NCI-H1436 (cell line): ENCODE measurements around the gene AEBP2.
"Not testable (repeated sequence)": the region's sequence is repeated elsewhere in the genome, so short reads cannot be mapped to it uniquely, and the experiment has no call there.

Source experiments
- DNase-seq: peaks from one replicate; lab custom pipeline; 2025; lab: John Stamatoyannopoulos, UW

Gene AEBP2

DNA sequence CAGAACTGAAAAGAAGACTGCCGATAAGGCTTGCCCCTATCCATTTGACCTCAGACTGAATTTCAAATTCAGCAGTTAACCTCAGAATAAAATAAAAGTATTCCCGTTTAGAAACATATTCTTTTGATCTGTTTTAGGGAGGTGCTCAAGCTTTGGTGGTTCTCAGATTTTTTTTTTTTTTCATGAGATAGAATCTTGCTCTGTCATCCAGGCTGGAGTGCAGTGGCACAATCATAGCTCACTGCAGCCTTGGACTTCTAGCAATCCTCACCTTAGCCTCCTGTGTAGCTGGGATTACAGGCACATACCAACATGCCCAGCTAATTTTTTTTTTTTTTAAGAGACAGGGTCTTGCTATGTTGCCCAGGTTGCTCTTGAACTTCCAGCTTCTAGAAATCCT is 15.5 kb downstream of the AEBP2 start:
- no peak for DNase-seq

DNA sequence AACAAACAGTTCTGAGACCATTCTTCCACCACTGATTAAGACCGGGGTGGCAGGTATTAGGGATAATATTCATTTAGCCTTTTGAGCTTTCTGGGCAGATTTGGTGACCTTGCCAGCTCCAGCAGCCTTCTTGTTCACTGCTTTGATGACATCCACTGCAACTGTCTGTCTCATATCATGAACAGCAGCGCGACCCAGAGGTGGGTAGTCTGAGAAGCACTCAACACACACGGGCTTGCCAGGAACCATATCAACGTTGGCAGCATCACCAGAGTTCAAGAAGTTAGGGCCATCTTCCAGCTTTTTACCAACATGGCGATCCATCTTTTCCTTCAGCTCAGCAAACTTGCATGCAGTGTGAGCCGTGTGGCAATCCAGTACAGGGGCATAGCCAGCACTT is 16.9 kb downstream of the AEBP2 start:
- no peak for DNase-seq

GRCh38 chr12:19457561-19457960 is 18.3 kb downstream of the AEBP2 start:
- no peak for DNase-seq

DNA sequence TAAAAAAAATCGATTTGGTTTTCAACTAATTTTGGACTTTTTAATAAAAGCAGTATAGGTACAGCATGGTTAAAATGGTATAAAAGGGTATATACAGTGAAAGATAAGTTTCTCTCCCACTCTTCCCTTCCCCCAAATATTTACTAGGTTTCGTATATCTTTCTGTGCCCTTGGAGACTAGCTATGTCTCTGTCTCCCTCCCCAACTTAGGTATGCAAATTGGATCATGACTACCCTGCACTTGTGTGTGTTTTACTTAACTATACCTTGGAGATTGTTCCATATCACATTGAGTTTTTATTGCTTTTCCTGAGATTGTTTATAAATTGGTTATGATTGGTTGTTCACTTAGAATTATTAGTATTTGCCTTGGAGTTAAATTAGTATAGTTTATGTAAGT is 19.4 kb downstream of the AEBP2 start:
- DNase-seq, result no peak

DNA sequence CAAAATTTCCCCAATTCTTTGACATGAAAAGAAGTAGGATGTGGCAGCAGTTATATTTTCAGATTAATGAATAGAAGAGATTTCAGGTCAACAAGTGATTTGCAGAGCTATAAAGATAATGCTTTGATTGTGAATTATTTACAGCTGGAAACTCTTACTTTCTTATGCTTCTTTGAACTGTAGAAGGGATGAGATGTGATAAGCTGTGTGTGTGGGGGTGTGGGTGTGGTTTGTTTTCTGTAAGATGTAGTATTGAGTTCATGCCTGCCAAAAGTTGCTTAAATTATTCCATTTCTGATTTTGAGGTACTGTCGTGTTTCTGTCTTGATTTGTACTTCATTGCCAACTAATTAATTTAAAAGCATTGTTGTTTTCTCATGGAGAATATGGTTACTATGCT is 22.7 kb downstream of the AEBP2 start:
- no peak for DNase-seq

GRCh38 chr12:19462406-19462805 is 23.1 kb downstream of the AEBP2 start:
- DNase-seq, result peak; percentile 4

GRCh38 chr12:19464192-19464580 is 24.9 kb downstream of the AEBP2 start:
- DNase-seq, result no peak

DNA sequence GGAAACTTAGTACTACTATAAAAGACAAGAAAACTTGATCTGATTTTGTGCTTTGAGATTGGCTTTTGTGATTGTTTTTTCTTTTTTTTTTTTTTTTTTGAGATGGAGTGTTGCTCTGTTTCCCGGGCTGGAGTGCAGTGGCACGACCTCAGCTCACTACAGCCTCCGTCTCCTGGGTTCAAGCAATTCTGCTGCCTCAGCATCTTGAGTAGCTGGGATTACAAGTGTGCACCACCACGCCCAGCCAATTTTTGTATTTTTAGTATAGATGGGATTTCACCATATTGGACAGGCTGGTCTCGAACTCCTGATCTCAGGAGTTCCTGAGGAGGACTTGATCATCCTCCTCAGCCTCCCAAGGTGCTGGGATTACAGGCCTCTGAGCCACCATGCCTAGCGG is 26.4 kb downstream of the AEBP2 start:
- no peak for DNase-seq

GRCh38 chr12:19474147-19474546 is 34.9 kb downstream of the AEBP2 start:
- DNase-seq, result no peak

- not testable (repeated sequence) for DNase-seq
These were observed 36.7 kb downstream of the AEBP2 start for GRCh38 chr12:19475884-19476505.

DNA sequence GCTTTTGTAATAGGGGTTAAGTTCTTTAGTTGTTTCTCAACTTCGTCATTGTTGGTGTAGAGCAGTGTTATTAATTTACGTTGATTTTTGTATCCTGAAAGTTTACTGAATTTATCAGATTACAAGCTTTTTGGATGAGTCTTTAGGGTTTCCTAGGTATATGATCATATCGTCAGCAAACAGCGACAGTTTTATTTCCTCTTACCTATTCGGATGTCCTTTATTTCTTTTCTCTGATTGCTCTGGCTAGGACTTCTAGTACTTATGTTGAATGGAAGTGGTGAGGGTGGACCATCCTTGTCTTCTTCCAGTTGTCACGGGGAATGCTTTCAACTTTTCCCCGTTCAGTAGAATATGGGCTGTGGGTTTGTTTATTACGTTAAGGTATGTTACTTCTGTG is 37.8 kb downstream of the AEBP2 start:
- DNase-seq, result no peak

GRCh38 chr12:19480459-19480858 is 41.2 kb downstream of the AEBP2 start:
- DNase-seq, result no peak

DNA sequence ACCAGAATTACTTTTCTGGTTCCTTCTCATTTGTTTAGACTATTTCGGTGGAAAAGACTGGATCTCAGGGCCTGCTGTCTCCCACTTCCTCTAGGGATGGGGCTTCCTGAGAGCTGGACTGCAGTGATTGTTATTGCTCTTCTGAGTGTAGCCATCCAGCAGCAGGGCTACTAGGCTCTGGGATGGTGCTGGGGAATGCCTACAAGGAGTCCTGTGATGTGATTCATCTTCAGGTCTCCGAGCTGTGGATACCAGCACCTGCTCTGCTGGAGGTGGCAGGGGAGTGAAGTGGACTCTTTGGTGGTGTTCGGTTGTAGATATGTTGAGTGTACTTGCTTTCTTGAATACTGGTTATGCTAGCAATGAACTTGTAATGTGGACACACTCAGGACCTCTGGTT is 42.7 kb downstream of the AEBP2 start:
- DNase-seq, result no peak

DNA sequence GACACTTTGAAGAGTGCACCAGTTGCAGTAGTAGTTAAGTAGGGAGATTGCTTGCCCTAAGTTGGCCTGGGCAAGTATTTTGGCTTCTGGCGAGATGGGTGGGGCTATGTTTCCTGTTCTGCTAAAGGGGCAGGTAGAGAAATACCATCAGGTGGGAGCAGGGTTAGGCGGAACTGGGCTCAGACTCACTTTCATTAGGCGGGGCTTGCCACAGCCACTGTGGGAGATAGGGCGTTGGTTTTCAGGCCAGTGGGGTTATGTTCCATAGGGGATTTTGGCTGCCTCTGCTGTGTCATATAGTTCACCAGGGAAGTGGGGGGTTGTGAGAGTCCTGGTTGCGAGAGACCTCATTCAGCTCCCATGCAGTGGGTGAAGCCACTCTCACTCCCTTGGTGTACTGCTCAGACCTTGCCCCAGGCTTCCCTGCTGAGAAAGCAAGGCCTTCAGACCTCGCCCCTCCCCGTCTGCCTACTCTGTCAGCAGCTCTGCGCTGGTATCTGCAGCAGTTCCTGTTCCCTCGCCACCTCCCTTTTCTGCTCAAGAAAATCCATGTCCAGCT is 43.3 kb downstream of the AEBP2 start:
- DNase-seq, result no peak

DNA sequence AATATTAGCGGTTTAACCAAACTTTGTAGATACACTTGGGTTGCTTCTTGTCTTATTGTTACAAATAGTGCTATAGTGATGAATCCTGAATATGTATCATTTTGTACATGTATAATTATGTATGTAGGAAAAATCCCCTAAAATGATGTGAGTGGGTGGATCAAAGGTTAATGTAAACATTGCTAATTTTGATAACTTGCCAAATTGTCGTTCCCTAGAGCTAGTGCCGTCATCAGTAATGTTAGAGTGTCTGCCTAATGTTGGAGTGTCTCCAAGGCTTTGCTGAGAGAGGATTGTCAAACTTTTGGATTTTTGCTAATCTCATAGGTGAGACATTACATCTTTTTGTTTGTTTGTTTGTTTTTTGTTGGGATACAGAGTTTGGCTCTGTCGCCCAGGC is 44.4 kb downstream of the AEBP2 start:
- no peak for DNase-seq

GRCh38 chr12:19484738-19485137 is 45.4 kb downstream of the AEBP2 start:
- no peak for DNase-seq

DNA sequence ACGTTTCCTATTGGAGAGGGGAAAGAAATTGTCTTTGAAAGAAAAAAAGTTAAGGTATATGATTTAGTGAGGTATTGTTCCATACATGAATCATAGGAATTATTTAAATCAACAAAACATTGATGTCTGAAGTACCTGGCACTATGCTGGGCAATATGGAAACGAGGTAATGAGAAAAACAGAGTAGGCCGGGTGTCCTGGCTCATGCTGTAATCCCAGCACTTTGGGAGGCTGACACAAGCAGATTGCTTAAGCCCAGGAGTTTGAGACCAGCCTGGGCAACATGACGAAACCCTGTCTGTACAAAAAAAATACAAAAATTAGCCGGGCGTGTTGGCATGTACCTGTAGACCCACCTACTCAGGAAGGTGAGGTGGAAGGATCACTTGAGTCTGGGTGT is 45.9 kb downstream of the AEBP2 start:
- no peak for DNase-seq

GRCh38 chr12:19489168-19489567 is 49.9 kb downstream of the AEBP2 start:
- DNase-seq, result no peak

GRCh38 chr12:19490908-19491307 is 51.6 kb downstream of the AEBP2 start:
- no peak for DNase-seq

DNA sequence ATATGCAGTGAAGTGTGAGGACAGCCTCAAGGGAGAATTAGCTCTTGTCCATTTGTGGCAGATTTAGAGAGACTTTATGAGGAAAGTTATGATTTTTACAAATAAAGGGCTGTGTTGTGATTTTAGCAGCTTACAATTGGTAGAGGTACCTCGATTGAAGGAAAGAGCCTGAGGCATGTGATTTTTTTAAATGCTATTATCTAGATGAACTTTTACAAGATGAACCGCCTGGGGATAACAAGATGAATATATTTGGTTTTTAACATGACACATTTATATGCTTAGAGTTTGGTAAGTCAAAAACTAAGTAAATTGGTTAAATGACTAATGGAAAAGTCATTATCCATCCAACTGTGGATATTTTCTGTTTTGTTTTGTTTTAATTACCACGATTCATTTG is 52.6 kb downstream of the AEBP2 start:
- no peak for DNase-seq

GRCh38 chr12:19496219-19496878 is 57.1 kb downstream of the AEBP2 start:
- DNase-seq, result no peak

GRCh38 chr12:19498099-19498498 is 58.8 kb downstream of the AEBP2 start:
- DNase-seq, result no peak

GRCh38 chr12:19499030-19499429 is 59.7 kb downstream of the AEBP2 start:
- no peak for DNase-seq

- no peak for DNase-seq
These were observed 67.2 kb downstream of the AEBP2 start for GRCh38 chr12:19506497-19506896.
